Endothelial cell of umbilical vein (primary cell): Measurements from ENCODE around the gene STX8. TPM values are rescaled to one million over a fixed set of nuclear protein-coding genes. Genes with fewer than 3 reads are reported as not detected.

ENCODE experiments used
- BruUV-seq: library from RNA; stranded (reverse); fragments of 400-500 nt; replicated peaks from 2 replicates; lab custom pipeline; 2021; lab: Mats Ljungman, UMichigan
- CTCF ChIA-PET: fragments of 300-600, 350-600 bp; sonication (Branson Sonifier 250); formaldehyde crosslinking; loops from one replicate; lab custom pipeline; 2021; ENCODE audit warnings: antibody characterized with exemption, inconsistent platforms; lab: Charles Lee
- POLR2A ChIA-PET: fragments of 300-600, 350-600 bp; sonication (Branson Sonifier 250); formaldehyde crosslinking; loops from one replicate; lab custom pipeline; 2021; ENCODE audit warnings: antibody characterized with exemption, inconsistent platforms; lab: Charles Lee
- DNase-seq: peaks from one replicate; pipeline ENCODE4 v3.0.0-alpha.2; 2011; ENCODE audit warnings: low read depth, low spot score
- FAIRE-seq: peaks from 2 replicates; lab custom pipeline; 2011; peaks lifted over from hg19 to GRCh38; lab: Jason Lieb, UNC
- H2AFZ ChIP-seq: 2 replicates; pipeline ENCODE4 v1.6.0; 2012; ENCODE audit warnings: low read depth, low read length, control low read depth, inconsistent platforms
- H3K27ac ChIP-seq: 2 replicates; pipeline ENCODE4 v1.5.1; 2011; ENCODE audit warnings: low read depth, mild to moderate bottlenecking, control low read depth, low read length, moderate library complexity; ENCODE audit not compliant: insufficient read depth
- H3K27me3 ChIP-seq, 2 experiments: 2 replicates each; pipeline versions ENCODE4 v1.6.0 to v1.6.1; 2011; ENCODE audit warnings: low read length in 2 of 2, mixed read lengths in 1 of 2; ENCODE audit not compliant: control insufficient read depth in 2 of 2, insufficient read depth in 2 of 2
- H3K36me3 ChIP-seq, 2 experiments: 2 replicates in 1 of 2; 3 replicates in 1 of 2; pipeline ENCODE4 v1.5.1; 2011; ENCODE audit warnings: low read length in 2 of 2, mild to moderate bottlenecking in 1 of 2, moderate library complexity in 1 of 2; ENCODE audit not compliant: control insufficient read depth in 2 of 2, insufficient read depth in 2 of 2; ENCODE audit errors: extremely low read depth in 1 of 2
- H3K4me1 ChIP-seq: 3 replicates; pipeline ENCODE4 v1.5.1; 2011; ENCODE audit warnings: mild to moderate bottlenecking, low read length; ENCODE audit not compliant: control insufficient read depth, insufficient read depth; ENCODE audit errors: extremely low read depth
- H3K4me2 ChIP-seq: 2 replicates; pipeline ENCODE4 v1.6.1; 2011; ENCODE audit warnings: low read length, control low read depth, mixed read lengths; ENCODE audit not compliant: insufficient read depth
- H3K4me3 ChIP-seq, 3 experiments: fragments of 200-600 bp in 1 of 3; sonication (generic), shearing (Covaris generic) in 1 of 3; replicated peaks in 1 of 3; 2 replicates each; pipeline ENCODE4 v1.5.1; 2011 to 2016; ENCODE audit warnings: control low read depth in 3 of 3, low read length in 3 of 3, mild to moderate bottlenecking in 2 of 3, inconsistent platforms in 1 of 3, low read depth in 1 of 3, moderate library complexity in 1 of 3; ENCODE audit not compliant: insufficient read depth in 1 of 3
- H3K79me2 ChIP-seq: 2 replicates; pipeline ENCODE4 v1.6.0; 2012; ENCODE audit warnings: low read length, inconsistent platforms; ENCODE audit not compliant: control insufficient read depth, insufficient read depth
- H3K9ac ChIP-seq: replicated peaks from 2 replicates; pipeline ENCODE3; 2011; ENCODE audit warnings: low read length, control low read depth; ENCODE audit not compliant: insufficient read depth; ENCODE audit errors: extremely low read depth
- H3K9me1 ChIP-seq: replicated peaks from 3 replicates; pipeline ENCODE4 v1.6.0; 2011; ENCODE audit warnings: mild to moderate bottlenecking, low read length; ENCODE audit not compliant: control insufficient read depth, insufficient read depth; ENCODE audit errors: extremely low read depth
- H3K9me3 ChIP-seq: replicated peaks from 2 replicates; pipeline ENCODE4 v1.5.1; 2012; ENCODE audit warnings: low read length, inconsistent platforms; ENCODE audit not compliant: control insufficient read depth, insufficient read depth
- H4K20me1 ChIP-seq: replicated peaks from 2 replicates; pipeline ENCODE3; 2011; ENCODE audit warnings: mild to moderate bottlenecking, low read length; ENCODE audit not compliant: control insufficient read depth, insufficient read depth; ENCODE audit errors: extremely low read depth
- FOS ChIP-seq: IDR thresholded peaks from 2 replicates; pipeline ENCODE4 v1.6.1; 2011; ENCODE audit warnings: mild to moderate bottlenecking, low read length, moderate library complexity, borderline replicate concordance; ENCODE audit not compliant: insufficient read depth
- GATA2 ChIP-seq: IDR thresholded peaks from 2 replicates; pipeline ENCODE4 v1.7.0; 2011; ENCODE audit warnings: low read depth, mild to moderate bottlenecking, moderate library complexity, mixed read lengths, low read length; ENCODE audit not compliant: insufficient read length, insufficient read depth
- POLR2AphosphoS5 ChIP-seq: IDR thresholded peaks from 2 replicates; pipeline ENCODE4 v1.6.1; 2012; ENCODE audit warnings: low read depth, mild to moderate bottlenecking, control low read depth, low read length, moderate library complexity; ENCODE audit not compliant: insufficient read depth
- dilution Hi-C: fragments of 300-500 bp; cut with MboI; formaldehyde crosslinking; loops from one replicate; pipeline ENCODE4 v1.15.0; 2019; ENCODE audit warnings: low sequenced_read_pairs; ENCODE audit not compliant: extremely low pct_ligation_motif_present
- intact Hi-C: fragments of 100-400 bp; cut with micrococcal nuclease; formaldehyde crosslinking; loops from one replicate; pipeline ENCODE4 v1.10.0; 2022
- polyA plus RNA-seq, 4 experiments: library from polyadenylated mRNA; depleted of rRNA in 3 of 4; stranded (reverse) in 3 of 4; unstranded in 1 of 4; fragments of >200 nt; gene quantifications; 2 replicates each; pipeline versions ENCODE4 v1.2.1 to v1.2.3, GENCODE V29; 2011 to 2012; ENCODE audit warnings: missing spikeins in 1 of 4
- total RNA-seq: library from RNA; stranded (reverse); gene quantifications from 2 replicates; pipeline ENCODE4 v1.2.3, GENCODE V29; 2021
- TF ChIP-seq, protein P1 (sequence below): IDR thresholded peaks from 2 replicates; pipeline ENCODE4 v1.6.1; 2011; ENCODE audit not compliant: insufficient read depth, insufficient read length
- TF ChIP-seq, protein P2 (sequence below), 2 donors: IDR thresholded peaks; 1 replicate in 1 of 2; 2 replicates in 1 of 2; pipeline ENCODE4 v1.5.1; 2011; ENCODE audit warnings: low read length in 2 of 2, mild to moderate bottlenecking in 2 of 2, moderate library complexity in 2 of 2, control low read depth in 1 of 2, inconsistent platforms in 1 of 2, low read depth in 1 of 2; ENCODE audit not compliant: insufficient read depth in 1 of 2; ENCODE audit errors: extremely low read depth in 1 of 2

STX8 gene
- total and polyA plus RNA-seq, 2 donors (not counting 3 experiments of a cell fraction or from before 2014, with no cell fraction given) = 25.9 to 67.3 TPM

DNA sequence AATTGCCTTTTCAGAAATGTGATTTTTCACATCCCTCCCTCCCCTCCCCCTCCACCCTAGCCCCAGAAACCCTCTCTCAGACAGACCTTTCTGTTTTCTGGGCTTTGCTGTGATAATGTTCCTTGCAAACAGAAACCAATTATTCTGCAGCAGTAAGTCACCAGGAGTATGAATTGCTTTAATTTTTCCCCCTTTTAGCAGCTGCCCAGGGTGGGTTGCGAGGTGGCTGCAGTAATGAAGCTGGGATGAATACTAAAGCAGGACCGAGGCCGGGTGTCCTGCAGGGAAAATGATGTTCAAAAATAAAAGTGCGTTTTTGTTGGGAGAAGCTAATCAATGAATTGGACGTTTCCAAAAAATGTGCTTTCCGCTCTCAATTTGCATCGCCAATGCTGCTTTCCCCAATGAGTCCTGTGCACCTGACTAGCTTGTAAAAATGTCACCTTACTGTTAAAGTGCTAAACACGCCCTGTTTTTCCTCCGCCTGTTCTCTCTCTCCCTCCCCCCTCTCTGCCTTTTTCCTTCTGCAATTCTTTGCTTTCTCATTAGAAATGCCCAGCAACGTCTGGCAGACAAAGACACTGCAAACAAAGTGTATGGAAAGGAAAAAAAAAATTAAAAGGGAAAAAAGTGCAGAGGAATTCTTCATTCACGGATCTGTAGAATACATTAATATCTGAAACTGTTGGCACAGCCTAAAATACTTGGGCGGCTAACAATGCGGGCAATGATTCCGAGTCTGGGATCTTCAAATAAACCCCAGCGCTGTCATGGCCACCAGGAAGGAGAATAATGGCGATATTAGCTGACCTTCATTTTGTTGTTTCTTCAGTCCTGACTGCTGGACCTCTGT, 244.1 kb downstream of the STX8 start:
- Histone ChIP-seq H3K4me1 (no peaks in the 10 kb centered on the region), H3K9me3 (no peaks in the 10 kb centered on the region), H3K27ac (no peak overlapping the region), H4K20me1 (no peaks in the 10 kb centered on the region), H2AFZ (no peak overlapping the region), H3K9ac (no peak overlapping the region), H3K4me3 (no peak overlapping the region), H3K4me2 (no peak overlapping the region), H3K79me2 (no peaks in the 10 kb centered on the region), H3K27me3 (no peaks in the 10 kb centered on the region), H3K9me1 (no peaks in the 10 kb centered on the region), H3K36me3 (no peaks in the 10 kb centered on the region)
- intact Hi-C loops (no loop called here), dilution Hi-C loops (no loop called here)
- no TSS peak for BruUV-seq
- CTCF ChIA-PET = no interaction called here
- POLR2A ChIA-PET = no interaction called here
- FAIRE-seq = no peak
- no peak for DNase-seq
- no peak for TF ChIP-seq GATA2
- TF ChIP-seq, protein P1, sequence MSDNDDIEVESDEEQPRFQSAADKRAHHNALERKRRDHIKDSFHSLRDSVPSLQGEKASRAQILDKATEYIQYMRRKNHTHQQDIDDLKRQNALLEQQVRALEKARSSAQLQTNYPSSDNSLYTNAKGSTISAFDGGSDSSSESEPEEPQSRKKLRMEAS = no peak
- no peak for TF ChIP-seq FOS
- TF ChIP-seq POLR2AphosphoS5 = no peak
- TF ChIP-seq, protein P2, sequence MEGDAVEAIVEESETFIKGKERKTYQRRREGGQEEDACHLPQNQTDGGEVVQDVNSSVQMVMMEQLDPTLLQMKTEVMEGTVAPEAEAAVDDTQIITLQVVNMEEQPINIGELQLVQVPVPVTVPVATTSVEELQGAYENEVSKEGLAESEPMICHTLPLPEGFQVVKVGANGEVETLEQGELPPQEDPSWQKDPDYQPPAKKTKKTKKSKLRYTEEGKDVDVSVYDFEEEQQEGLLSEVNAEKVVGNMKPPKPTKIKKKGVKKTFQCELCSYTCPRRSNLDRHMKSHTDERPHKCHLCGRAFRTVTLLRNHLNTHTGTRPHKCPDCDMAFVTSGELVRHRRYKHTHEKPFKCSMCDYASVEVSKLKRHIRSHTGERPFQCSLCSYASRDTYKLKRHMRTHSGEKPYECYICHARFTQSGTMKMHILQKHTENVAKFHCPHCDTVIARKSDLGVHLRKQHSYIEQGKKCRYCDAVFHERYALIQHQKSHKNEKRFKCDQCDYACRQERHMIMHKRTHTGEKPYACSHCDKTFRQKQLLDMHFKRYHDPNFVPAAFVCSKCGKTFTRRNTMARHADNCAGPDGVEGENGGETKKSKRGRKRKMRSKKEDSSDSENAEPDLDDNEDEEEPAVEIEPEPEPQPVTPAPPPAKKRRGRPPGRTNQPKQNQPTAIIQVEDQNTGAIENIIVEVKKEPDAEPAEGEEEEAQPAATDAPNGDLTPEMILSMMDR (IDR thresholded peaks at IDR 0.05; ENCODE audit: extremely low read depth in 1 of 2, insufficient read depth in 1 of 2, low read depth in 1 of 2, low read length in 2 of 2) = no peak
